HEK293 (cell line): ENCODE data around the gene LRP1-AS.

Experiments used
- CTCF ChIP-seq: fragments of 450-650 bp; formaldehyde crosslinking; IDR thresholded peaks from 2 replicates; pipeline ENCODE4 v1.5.1; 2016; ENCODE audit warnings: missing biosample characterization, missing genetic modification characterization
- REST ChIP-seq: fragments of 450-650 bp; formaldehyde crosslinking; IDR thresholded peaks from 2 replicates; pipeline ENCODE4 v1.5.1; 2016; ENCODE audit warnings: missing biosample characterization, missing genetic modification characterization
- YY1 ChIP-seq: fragments of 450-650 bp; formaldehyde crosslinking; IDR thresholded peaks from 2 replicates; pipeline ENCODE4 v1.5.1; 2018; ENCODE audit warnings: missing biosample characterization, missing genetic modification characterization
- ZNF133 ChIP-seq: fragments of 450-650 bp; formaldehyde crosslinking; IDR thresholded peaks from 2 replicates; pipeline ENCODE4 v1.5.1; 2016; ENCODE audit warnings: missing biosample characterization, missing genetic modification characterization
- ZNF274 ChIP-seq, 2 experiments: fragments of 200-500 bp in 1 of 2; fragments of 450-650 bp in 1 of 2; sonication (Bioruptor generic) in 1 of 2; formaldehyde crosslinking in 1 of 2; IDR thresholded peaks; 2 replicates each; pipeline versions ENCODE4 v1.5.1 to v1.6.1; 2014 to 2016; ENCODE audit warnings: borderline replicate concordance in 1 of 2, inconsistent platforms in 1 of 2, low read length in 1 of 2, missing biosample characterization in 1 of 2, missing genetic modification characterization in 1 of 2
- ZNF394 ChIP-seq: fragments of 450-650 bp; formaldehyde crosslinking; IDR thresholded peaks from 2 replicates; pipeline ENCODE4 v1.5.1; 2016; ENCODE audit warnings: missing biosample characterization, missing genetic modification characterization, mild to moderate bottlenecking, moderate library complexity, borderline replicate concordance
- ZNF449 ChIP-seq: fragments of 450-650 bp; formaldehyde crosslinking; IDR thresholded peaks from 2 replicates; pipeline ENCODE4 v1.5.1; 2017; ENCODE audit warnings: missing biosample characterization, mild to moderate bottlenecking, missing genetic modification characterization, moderate library complexity
- ZNF580 ChIP-seq: fragments of 450-650 bp; formaldehyde crosslinking; IDR thresholded peaks from 2 replicates; pipeline ENCODE4 v1.5.1; 2016; ENCODE audit warnings: missing biosample characterization, missing genetic modification characterization
- ZNF660 ChIP-seq: fragments of 450-650 bp; IDR thresholded peaks from 2 replicates; pipeline ENCODE4 v1.5.1; 2018; ENCODE audit warnings: missing biosample characterization, mild to moderate bottlenecking, missing genetic modification characterization
- ZNF792 ChIP-seq: fragments of 450-650 bp; formaldehyde crosslinking; IDR thresholded peaks from 2 replicates; pipeline ENCODE4 v1.5.1; 2016; ENCODE audit warnings: missing biosample characterization, missing genetic modification characterization

GRCh38 chr12:57168058-57168457, 20.6 kb upstream of the LRP1-AS start:
- TF ChIP-seq ZNF274 (IDR thresholded peaks at IDR 0.05; ENCODE audit: low read length) = no peak
- TF ChIP-seq ZNF274 (tag by site-specific recombination; IDR thresholded peaks at IDR 0.05; ENCODE audit: borderline replicate concordance) = no peak
- TF ChIP-seq CTCF = no peak
- no peak for TF ChIP-seq ZNF449
- TF ChIP-seq REST (tag by site-specific recombination) = no peak
- TF ChIP-seq YY1 = no peak
- no peak for TF ChIP-seq ZNF133 (tag by site-specific recombination)
- no peak for TF ChIP-seq ZNF394 (tag by site-specific recombination)
- no peak for TF ChIP-seq ZNF580 (tag by site-specific recombination)
- TF ChIP-seq ZNF660 = no peak
- TF ChIP-seq ZNF792 = no peak
